ENCODE data around the gene HIKESHI.

DNA sequence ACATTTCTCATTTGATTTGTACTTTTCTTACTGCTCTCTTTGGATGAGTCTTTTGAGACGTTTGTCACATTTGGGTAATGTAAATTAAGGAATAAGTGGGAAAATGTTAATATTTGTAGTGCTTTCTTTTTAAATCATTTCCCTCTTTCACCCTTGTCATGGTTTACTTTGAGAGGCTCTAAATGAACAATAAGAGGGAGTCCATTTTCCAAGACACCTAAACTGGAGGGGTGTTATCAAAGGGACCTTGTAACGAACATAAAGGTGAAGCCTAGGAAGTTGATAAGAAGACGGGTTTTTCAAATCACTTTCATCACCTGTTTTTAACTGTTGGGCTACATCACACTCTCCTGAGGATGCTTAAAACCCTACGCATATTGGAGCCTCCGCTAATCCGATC is 45.4 kb upstream of the HIKESHI start:
- no peak for TF ChIP-seq EP300 (IDR thresholded peaks at IDR 0.05; ENCODE audit: borderline replicate concordance)
- TF ChIP-seq, protein P1, sequence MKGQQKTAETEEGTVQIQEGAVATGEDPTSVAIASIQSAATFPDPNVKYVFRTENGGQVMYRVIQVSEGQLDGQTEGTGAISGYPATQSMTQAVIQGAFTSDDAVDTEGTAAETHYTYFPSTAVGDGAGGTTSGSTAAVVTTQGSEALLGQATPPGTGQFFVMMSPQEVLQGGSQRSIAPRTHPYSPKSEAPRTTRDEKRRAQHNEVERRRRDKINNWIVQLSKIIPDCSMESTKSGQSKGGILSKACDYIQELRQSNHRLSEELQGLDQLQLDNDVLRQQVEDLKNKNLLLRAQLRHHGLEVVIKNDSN (IDR thresholded peaks at IDR 0.05), result no peak
- no peak for TF ChIP-seq NFIC (IDR thresholded peaks at IDR 0.05)
- TF ChIP-seq YY1 (IDR thresholded peaks at IDR 0.05; ENCODE audit: low read depth), result no peak
- TF ChIP-seq CEBPB (IDR thresholded peaks at IDR 0.05), result no peak
- no peak for TF ChIP-seq TAF1 (IDR thresholded peaks at IDR 0.05; ENCODE audit: low read depth)
- TF ChIP-seq TCF12 (IDR thresholded peaks at IDR 0.05; ENCODE audit: low read depth), result no peak
- no peak for TF ChIP-seq FOXM1 (IDR thresholded peaks at IDR 0.05; ENCODE audit: borderline replicate concordance, low read depth)
- TF ChIP-seq, protein P2, sequence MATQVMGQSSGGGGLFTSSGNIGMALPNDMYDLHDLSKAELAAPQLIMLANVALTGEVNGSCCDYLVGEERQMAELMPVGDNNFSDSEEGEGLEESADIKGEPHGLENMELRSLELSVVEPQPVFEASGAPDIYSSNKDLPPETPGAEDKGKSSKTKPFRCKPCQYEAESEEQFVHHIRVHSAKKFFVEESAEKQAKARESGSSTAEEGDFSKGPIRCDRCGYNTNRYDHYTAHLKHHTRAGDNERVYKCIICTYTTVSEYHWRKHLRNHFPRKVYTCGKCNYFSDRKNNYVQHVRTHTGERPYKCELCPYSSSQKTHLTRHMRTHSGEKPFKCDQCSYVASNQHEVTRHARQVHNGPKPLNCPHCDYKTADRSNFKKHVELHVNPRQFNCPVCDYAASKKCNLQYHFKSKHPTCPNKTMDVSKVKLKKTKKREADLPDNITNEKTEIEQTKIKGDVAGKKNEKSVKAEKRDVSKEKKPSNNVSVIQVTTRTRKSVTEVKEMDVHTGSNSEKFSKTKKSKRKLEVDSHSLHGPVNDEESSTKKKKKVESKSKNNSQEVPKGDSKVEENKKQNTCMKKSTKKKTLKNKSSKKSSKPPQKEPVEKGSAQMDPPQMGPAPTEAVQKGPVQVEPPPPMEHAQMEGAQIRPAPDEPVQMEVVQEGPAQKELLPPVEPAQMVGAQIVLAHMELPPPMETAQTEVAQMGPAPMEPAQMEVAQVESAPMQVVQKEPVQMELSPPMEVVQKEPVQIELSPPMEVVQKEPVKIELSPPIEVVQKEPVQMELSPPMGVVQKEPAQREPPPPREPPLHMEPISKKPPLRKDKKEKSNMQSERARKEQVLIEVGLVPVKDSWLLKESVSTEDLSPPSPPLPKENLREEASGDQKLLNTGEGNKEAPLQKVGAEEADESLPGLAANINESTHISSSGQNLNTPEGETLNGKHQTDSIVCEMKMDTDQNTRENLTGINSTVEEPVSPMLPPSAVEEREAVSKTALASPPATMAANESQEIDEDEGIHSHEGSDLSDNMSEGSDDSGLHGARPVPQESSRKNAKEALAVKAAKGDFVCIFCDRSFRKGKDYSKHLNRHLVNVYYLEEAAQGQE (IDR thresholded peaks at IDR 0.05; ENCODE audit: low read depth), result no peak
- TF ChIP-seq, protein P3, sequence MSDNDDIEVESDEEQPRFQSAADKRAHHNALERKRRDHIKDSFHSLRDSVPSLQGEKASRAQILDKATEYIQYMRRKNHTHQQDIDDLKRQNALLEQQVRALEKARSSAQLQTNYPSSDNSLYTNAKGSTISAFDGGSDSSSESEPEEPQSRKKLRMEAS (IDR thresholded peaks at IDR 0.05), result no peak
- no peak for TF ChIP-seq EGR1 (IDR thresholded peaks at IDR 0.05)
- no peak for TF ChIP-seq RAD21 (IDR thresholded peaks at IDR 0.05; ENCODE audit: low read depth)
- TF ChIP-seq TEAD4 (IDR thresholded peaks at IDR 0.05), result no peak
- TF ChIP-seq CREB1 (IDR thresholded peaks at IDR 0.05; ENCODE audit: low read depth), result no peak
